Fibroblast of villous mesenchyme (primary cell): ENCODE data around the gene GPALPP1. TPM values are rescaled to one million over a fixed set of nuclear protein-coding genes. Genes with fewer than 3 reads are reported as not detected.
A peak's percentile ranks its signal among the peaks of the same experiment; 100 is the strongest.

Experiments used
- DNase-seq: peaks from one replicate; pipeline ENCODE4 v3.0.0-alpha.2; 2010; ENCODE audit warnings: low read depth
- H3K4me3 ChIP-seq: 2 replicates; pipeline ENCODE4 v1.5.1; 2011; ENCODE audit warnings: low read depth, mild to moderate bottlenecking, low read length
- CTCF ChIP-seq: IDR thresholded peaks from 2 replicates; pipeline ENCODE4 v1.5.1; 2012; ENCODE audit warnings: low read depth, mild to moderate bottlenecking, low read length; ENCODE audit not compliant: insufficient read depth
- total RNA-seq: library from RNA; depleted of rRNA; stranded (reverse); fragments of >200 nt; gene quantifications from 2 replicates; pipeline ENCODE4 v1.2.3, GENCODE V29; 2012

The GPALPP1 gene
- total RNA-seq, 1 donor, result 31.1 TPM

- no peak overlapping the region for H3K4me3 ChIP-seq
- DNase-seq, result peak; percentile 60
- peak; percentile 39 for TF ChIP-seq CTCF
These were observed 21.5 kb upstream of the GPALPP1 start for GRCh38 chr13:44967704-44968433.

- no peak for DNase-seq
- TF ChIP-seq CTCF, result no peak
- H3K4me3 ChIP-seq, result no peak overlapping the region
These were observed 20.9 kb upstream of the GPALPP1 start for GRCh38 chr13:44968434-44968815.

- peak; percentile 68 for DNase-seq
- no peak overlapping the region for H3K4me3 ChIP-seq
- TF ChIP-seq CTCF, result peak; percentile 80
These were observed 19.5 kb upstream of the GPALPP1 start for GRCh38 chr13:44969551-44970484.

- no peak for TF ChIP-seq CTCF
- H3K4me3 ChIP-seq, result no peak overlapping the region
- DNase-seq, result peak; percentile 52
These were observed 17.4 kb upstream of the GPALPP1 start for GRCh38 chr13:44971656-44972595.

GRCh38 chr13:44972956-44973581, 16.3 kb upstream of the GPALPP1 start:
- DNase-seq, result peak; percentile 47
- TF ChIP-seq CTCF, result peak; percentile 47
- no peak overlapping the region for H3K4me3 ChIP-seq
